Measurements from ENCODE around the gene ZNF219. TPM values are rescaled to one million over a fixed set of nuclear protein-coding genes. Genes with fewer than 3 reads are reported as not detected.

Gene ZNF219
- total and polyA plus RNA-seq, 12 donors = 14.3 to 169 (median 104) TPM

GRCh38 chr14:21066882-21067502 lies 31.5 kb downstream of the ZNF219 start:
- Histone ChIP-seq H3K4me1 (replicated peaks in 1 of 2) (peaks cover 24 to 28% of the 10 kb centered on the region in 2 donors), H3K9me3 (replicated peaks in 1 of 3) (no peaks in the 10 kb centered on the region), H3K27ac (no peak overlapping the region), H3K4me3 (no peak overlapping the region), H3K36me3 (replicated peaks in 1 of 2) (no peaks in the 10 kb centered on the region), H3K27me3 (no peaks in the 10 kb centered on the region)
- TF ChIP-seq, protein P1, sequence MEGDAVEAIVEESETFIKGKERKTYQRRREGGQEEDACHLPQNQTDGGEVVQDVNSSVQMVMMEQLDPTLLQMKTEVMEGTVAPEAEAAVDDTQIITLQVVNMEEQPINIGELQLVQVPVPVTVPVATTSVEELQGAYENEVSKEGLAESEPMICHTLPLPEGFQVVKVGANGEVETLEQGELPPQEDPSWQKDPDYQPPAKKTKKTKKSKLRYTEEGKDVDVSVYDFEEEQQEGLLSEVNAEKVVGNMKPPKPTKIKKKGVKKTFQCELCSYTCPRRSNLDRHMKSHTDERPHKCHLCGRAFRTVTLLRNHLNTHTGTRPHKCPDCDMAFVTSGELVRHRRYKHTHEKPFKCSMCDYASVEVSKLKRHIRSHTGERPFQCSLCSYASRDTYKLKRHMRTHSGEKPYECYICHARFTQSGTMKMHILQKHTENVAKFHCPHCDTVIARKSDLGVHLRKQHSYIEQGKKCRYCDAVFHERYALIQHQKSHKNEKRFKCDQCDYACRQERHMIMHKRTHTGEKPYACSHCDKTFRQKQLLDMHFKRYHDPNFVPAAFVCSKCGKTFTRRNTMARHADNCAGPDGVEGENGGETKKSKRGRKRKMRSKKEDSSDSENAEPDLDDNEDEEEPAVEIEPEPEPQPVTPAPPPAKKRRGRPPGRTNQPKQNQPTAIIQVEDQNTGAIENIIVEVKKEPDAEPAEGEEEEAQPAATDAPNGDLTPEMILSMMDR (IDR thresholded peaks at IDR 0.05) = no peak
- no peak for TF ChIP-seq POLR2A (IDR thresholded peaks at IDR 0.05)
- 80 to 81% (median 80%) methylated on average over 7 of the region's 7 CpGs for WGBS, 4 donors
- no peak for DNase-seq
- intact Hi-C loops (cut with DNase I) = no loop called here

- Histone ChIP-seq H3K4me3 (no peak overlapping the region), H3K36me3 (replicated peaks in 1 of 2) (no peaks in the 10 kb centered on the region), H3K4me1 (replicated peaks in 1 of 2) (peaks cover 7 to 11% of the 10 kb centered on the region in 2 donors), H3K9me3 (replicated peaks in 1 of 3) (no peaks in the 10 kb centered on the region), H3K27ac (no peak overlapping the region), H3K27me3 (no peaks in the 10 kb centered on the region)
- 26 to 49% (median 33%) methylated on average over 3 of the region's 3 CpGs for WGBS, 4 donors
- intact Hi-C loops (cut with DNase I) = no loop called here
- TF ChIP-seq, protein P1 (IDR thresholded peaks at IDR 0.05) = no peak
- no peak for TF ChIP-seq POLR2A (IDR thresholded peaks at IDR 0.05)
- peak in 5 of 7 donors; percentile 60 to 81 (median 69) for DNase-seq
Measured at GRCh38 chr14:21063479-21063878, 35.0 kb downstream of the ZNF219 start.

DNA sequence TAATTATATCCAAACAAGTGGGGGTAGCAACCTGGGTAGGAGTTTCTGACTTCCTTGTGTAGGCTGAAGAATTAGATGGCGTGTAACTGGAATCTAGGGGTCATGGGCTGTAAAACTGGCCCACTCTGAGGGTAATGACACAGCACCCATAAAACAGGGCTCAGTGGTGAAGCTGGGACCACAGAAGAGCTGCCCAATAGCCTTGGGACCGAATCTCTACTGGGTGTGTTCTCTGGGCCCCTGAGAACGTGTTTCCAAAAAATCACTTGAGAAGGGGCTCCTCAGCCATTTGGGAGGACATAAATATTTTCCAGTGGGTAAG lies 37.1 kb downstream of the ZNF219 start:
- Histone ChIP-seq H3K4me3 (no peak overlapping the region), H3K36me3 (replicated peaks in 1 of 2) (no peaks in the 10 kb centered on the region), H3K4me1 (replicated peaks in 1 of 2) (peaks cover 7 to 9% of the 10 kb centered on the region in 2 donors), H3K27ac (no peak overlapping the region), H3K27me3 (no peaks in the 10 kb centered on the region), H3K9me3 (replicated peaks in 1 of 3) (no peaks in the 10 kb centered on the region)
- intact Hi-C loops (cut with DNase I) = no loop called here
- 83 to 92% (median 84%) methylated on average over 3 of the region's 3 CpGs for WGBS, 4 donors
- DNase-seq = no peak
- no peak for TF ChIP-seq POLR2A (IDR thresholded peaks at IDR 0.05)
- TF ChIP-seq, protein P1 (IDR thresholded peaks at IDR 0.05) = no peak

DNA sequence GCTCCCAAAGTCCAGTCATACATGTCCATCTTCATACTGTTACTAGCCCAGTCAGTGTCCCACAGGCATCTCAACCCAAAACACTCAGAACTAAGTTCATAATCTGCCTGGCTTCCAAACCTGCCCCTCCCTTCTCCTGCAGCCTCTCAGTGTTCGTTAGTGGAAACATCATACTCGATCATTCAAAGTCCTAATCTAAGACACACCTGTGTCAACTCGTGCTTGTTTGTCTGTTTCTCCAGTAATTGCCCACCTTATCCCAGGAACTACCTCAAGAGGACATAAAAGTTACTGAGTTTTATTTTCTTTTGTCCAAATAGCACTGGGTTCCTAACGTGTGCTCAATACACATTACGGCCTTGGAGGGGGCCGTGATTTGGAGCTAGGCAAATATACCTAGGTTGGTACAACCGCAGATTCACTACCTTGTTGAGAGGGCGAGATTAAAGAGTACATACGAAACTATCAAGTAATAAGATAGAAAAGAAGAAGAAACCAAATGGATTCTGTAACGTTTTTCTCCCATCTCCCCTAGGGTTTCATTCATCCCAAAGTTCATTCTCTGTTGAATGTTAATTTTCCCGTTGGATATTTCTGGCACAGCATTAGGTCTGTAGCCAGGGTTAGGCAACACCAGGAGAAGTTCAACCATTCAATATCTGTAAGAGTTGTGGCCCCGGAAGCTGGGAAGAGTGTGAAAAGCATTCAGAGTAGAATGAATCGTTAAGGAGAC lies 37.7 kb downstream of the ZNF219 start:
- Histone ChIP-seq H3K9me3 (replicated peaks in 1 of 3) (no peaks in the 10 kb centered on the region), H3K4me3 (no peak overlapping the region), H3K4me1 (replicated peaks in 1 of 2) (peaks cover 7 to 9% of the 10 kb centered on the region in 2 donors), H3K36me3 (replicated peaks in 1 of 2) (no peaks in the 10 kb centered on the region), H3K27me3 (no peaks in the 10 kb centered on the region), H3K27ac (no peak overlapping the region)
- no peak for TF ChIP-seq POLR2A (IDR thresholded peaks at IDR 0.05)
- TF ChIP-seq, protein P1 (IDR thresholded peaks at IDR 0.05) = no peak
- WGBS, 4 donors = 82 to 87% (median 86%) methylated on average over 13 of the region's 13 CpGs
- intact Hi-C loops (cut with DNase I) = no loop called here
- DNase-seq = no peak
